ENCODE measurements around the gene PHLDA2.

DNA sequence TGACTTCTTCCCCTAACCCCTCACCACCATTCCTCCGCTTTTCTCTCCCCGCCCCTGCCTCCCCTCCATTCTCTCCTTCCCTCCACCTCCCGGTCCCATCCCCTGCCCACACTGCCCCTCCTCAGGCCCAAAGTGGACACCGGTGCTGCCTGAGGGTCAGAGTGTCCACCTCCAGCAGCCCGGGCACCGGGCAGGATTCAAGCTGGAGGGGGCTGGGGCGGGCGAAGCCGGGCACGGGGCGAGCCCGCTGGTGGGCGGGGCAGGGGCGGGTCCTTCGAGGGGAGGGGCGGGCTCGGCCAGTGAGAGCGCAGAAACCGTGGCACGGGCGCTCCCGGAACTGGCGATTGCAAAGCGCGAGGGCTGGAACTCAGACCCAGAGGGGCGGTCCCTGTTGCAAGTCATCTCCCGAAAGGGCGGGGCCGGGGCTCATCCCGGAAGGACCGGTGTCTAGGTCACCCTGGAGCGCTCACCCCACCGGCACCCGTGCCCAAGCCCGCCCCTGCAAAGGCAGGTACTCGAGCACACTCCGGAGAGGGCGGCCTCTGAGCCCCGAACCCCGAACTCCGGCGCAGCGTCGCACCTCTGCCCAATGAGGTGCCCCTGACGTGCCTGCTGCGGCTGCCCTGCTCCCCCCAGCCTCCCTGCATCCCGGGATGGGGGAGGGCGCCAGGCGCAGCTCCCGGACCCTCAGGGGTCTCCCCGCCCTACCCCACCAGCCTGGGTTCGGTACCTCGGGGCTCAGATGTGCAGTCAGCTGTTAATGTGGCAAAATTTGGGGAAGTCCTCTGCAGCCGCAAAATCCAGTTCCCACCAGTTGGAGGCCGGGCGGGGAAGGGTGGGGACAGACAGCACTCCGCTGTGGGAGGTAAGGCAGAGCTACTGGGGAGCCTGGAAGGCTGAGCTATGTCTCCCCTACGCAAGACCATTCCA is 27.1 kb downstream of the PHLDA2 start:
- TF ChIP-seq EZH2 (IDR thresholded peaks at IDR 0.05; ENCODE audit: low read length, unreplicated experiment), result no peak
- TF ChIP-seq, protein P1, sequence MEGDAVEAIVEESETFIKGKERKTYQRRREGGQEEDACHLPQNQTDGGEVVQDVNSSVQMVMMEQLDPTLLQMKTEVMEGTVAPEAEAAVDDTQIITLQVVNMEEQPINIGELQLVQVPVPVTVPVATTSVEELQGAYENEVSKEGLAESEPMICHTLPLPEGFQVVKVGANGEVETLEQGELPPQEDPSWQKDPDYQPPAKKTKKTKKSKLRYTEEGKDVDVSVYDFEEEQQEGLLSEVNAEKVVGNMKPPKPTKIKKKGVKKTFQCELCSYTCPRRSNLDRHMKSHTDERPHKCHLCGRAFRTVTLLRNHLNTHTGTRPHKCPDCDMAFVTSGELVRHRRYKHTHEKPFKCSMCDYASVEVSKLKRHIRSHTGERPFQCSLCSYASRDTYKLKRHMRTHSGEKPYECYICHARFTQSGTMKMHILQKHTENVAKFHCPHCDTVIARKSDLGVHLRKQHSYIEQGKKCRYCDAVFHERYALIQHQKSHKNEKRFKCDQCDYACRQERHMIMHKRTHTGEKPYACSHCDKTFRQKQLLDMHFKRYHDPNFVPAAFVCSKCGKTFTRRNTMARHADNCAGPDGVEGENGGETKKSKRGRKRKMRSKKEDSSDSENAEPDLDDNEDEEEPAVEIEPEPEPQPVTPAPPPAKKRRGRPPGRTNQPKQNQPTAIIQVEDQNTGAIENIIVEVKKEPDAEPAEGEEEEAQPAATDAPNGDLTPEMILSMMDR (conservative IDR thresholded peaks at IDR 0.05; ENCODE audit: low read depth, low read length), result no peak
